H9 (cell line): ENCODE data around the gene XIRP2. TPM values are rescaled to one million over a fixed set of nuclear protein-coding genes. Genes with fewer than 3 reads are reported as not detected.

Experiments used
- DNase-seq: peaks from one replicate; pipeline ENCODE4 v3.0.0-alpha.2; 2017
- H2AFZ ChIP-seq: one replicate; pipeline ENCODE4 v1.6.1; 2013; ENCODE audit warnings: mild to moderate bottlenecking, low read length, control low read depth, moderate library complexity
- H2AK5ac ChIP-seq: 2 replicates; pipeline ENCODE4 v1.6.1; 2013; ENCODE audit warnings: low read length, control low read depth, mixed read lengths; ENCODE audit not compliant: insufficient read length
- H2BK120ac ChIP-seq: one replicate; pipeline ENCODE4 v1.6.1; 2013; ENCODE audit warnings: low read depth, mild to moderate bottlenecking, low read length, control low read depth, inconsistent platforms; ENCODE audit not compliant: poor library complexity, severe bottlenecking
- H2BK12ac ChIP-seq: 2 replicates; pipeline ENCODE4 v1.6.1; 2013; ENCODE audit warnings: low read length, control low read depth, mixed read lengths, low read depth; ENCODE audit not compliant: insufficient read length
- H2BK15ac ChIP-seq: 2 replicates; pipeline ENCODE4 v1.6.1; 2013; ENCODE audit warnings: low read depth, low read length, control low read depth
- H2BK20ac ChIP-seq: one replicate; pipeline ENCODE4 v1.6.1; 2013; ENCODE audit warnings: low read depth, mild to moderate bottlenecking, low read length, control low read depth, inconsistent platforms; ENCODE audit not compliant: poor library complexity, severe bottlenecking
- H2BK5ac ChIP-seq: 2 replicates; pipeline ENCODE4 v1.6.1; 2013; ENCODE audit warnings: low read length, control low read depth, mixed read lengths; ENCODE audit not compliant: insufficient read length
- H3K14ac ChIP-seq: 2 replicates; pipeline ENCODE4 v1.6.1; 2013; ENCODE audit warnings: low read length, control low read depth; ENCODE audit not compliant: insufficient read depth
- H3K18ac ChIP-seq: 2 replicates; pipeline ENCODE4 v1.6.1; 2013; ENCODE audit warnings: low read depth, mild to moderate bottlenecking, mixed read lengths, low read length, control low read depth; ENCODE audit not compliant: insufficient read length
- H3K23ac ChIP-seq: 2 replicates; pipeline ENCODE4 v1.6.1; 2013; ENCODE audit warnings: low read length, control low read depth, mixed read lengths, low read depth; ENCODE audit not compliant: insufficient read length
- H3K23me2 ChIP-seq: 2 replicates; pipeline ENCODE4 v1.6.1; 2013; ENCODE audit warnings: low read depth, mild to moderate bottlenecking, mixed read lengths, low read length, control low read depth; ENCODE audit not compliant: insufficient read length, poor library complexity, severe bottlenecking
- H3K27ac ChIP-seq: 2 replicates; pipeline ENCODE4 v1.5.1; 2013; ENCODE audit warnings: low read length, control low read depth, mixed read lengths, low read depth; ENCODE audit not compliant: insufficient read length
- H3K27me3 ChIP-seq: 2 replicates; pipeline ENCODE4 v1.6.1; 2013; ENCODE audit warnings: low read length, control low read depth, inconsistent platforms; ENCODE audit not compliant: insufficient read depth
- H3K4ac ChIP-seq: 2 replicates; pipeline ENCODE4 v1.6.1; 2013; ENCODE audit warnings: low read depth, mild to moderate bottlenecking, control low read depth, inconsistent platforms, low read length, moderate library complexity
- H3K4me1 ChIP-seq: 2 replicates; pipeline ENCODE4 v1.6.1; 2013; ENCODE audit warnings: low read length, control low read depth, inconsistent platforms; ENCODE audit not compliant: insufficient read depth
- H3K4me2 ChIP-seq: 2 replicates; pipeline ENCODE4 v1.6.1; 2013; ENCODE audit warnings: low read length, control low read depth, mixed read lengths; ENCODE audit not compliant: insufficient read length, insufficient read depth
- H3K56ac ChIP-seq: 2 replicates; pipeline ENCODE4 v1.6.1; 2013; ENCODE audit warnings: low read depth, mild to moderate bottlenecking, mixed read lengths, low read length, control low read depth; ENCODE audit not compliant: insufficient read length
- H3K79me1 ChIP-seq: 2 replicates; pipeline ENCODE4 v1.6.1; 2013; ENCODE audit warnings: low read depth, mild to moderate bottlenecking, moderate library complexity, low read length, control low read depth, inconsistent platforms; ENCODE audit not compliant: insufficient read depth, poor library complexity, severe bottlenecking
- H3K79me2 ChIP-seq: 2 replicates; pipeline ENCODE4 v1.6.1; 2013; ENCODE audit warnings: low read length, control low read depth, inconsistent platforms; ENCODE audit not compliant: insufficient read depth
- H3K9ac ChIP-seq: 2 replicates; pipeline ENCODE4 v1.6.1; 2013; ENCODE audit warnings: low read length, control low read depth, mixed read lengths; ENCODE audit not compliant: insufficient read length; ENCODE audit errors: extremely low read depth
- H3K9me3 ChIP-seq: one replicate; pipeline ENCODE4 v1.6.1; 2013; ENCODE audit warnings: low read depth, low read length, inconsistent platforms; ENCODE audit not compliant: control insufficient read depth
- H3T11ph ChIP-seq: one replicate; pipeline ENCODE4 v1.6.1; 2013; ENCODE audit warnings: mild to moderate bottlenecking, low read length, control low read depth, inconsistent platforms
- H4K20me1 ChIP-seq: one replicate; pipeline ENCODE4 v1.6.1; 2013; ENCODE audit not compliant: control insufficient read depth, insufficient read length, insufficient read depth
- H4K5ac ChIP-seq: 2 replicates; pipeline ENCODE4 v1.6.1; 2013; ENCODE audit warnings: low read depth, mild to moderate bottlenecking, mixed read lengths, low read length, control low read depth; ENCODE audit not compliant: insufficient read length
- H4K8ac ChIP-seq: replicated peaks from 2 replicates; pipeline ENCODE4 v1.6.1; 2013; ENCODE audit warnings: low read length, control low read depth, mixed read lengths, low read depth; ENCODE audit not compliant: insufficient read length
- H4K91ac ChIP-seq: 2 replicates; pipeline ENCODE4 v1.6.1; 2013; ENCODE audit warnings: low read depth, mild to moderate bottlenecking, moderate library complexity, mixed read lengths, low read length, control low read depth; ENCODE audit not compliant: insufficient read length
- H3K27ac Mint-ChIP-seq, 3 experiments: 2 replicates in 2 of 3; 3 replicates in 1 of 3; pipeline ENCODE4 v1.8.0; 2020 to 2021; ENCODE audit warnings: mixed read lengths in 3 of 3, mild to moderate bottlenecking in 1 of 3, moderate library complexity in 1 of 3
- H3K27me3 Mint-ChIP-seq: 2 replicates; pipeline ENCODE4 v1.8.0; 2021; ENCODE audit warnings: low read depth, mild to moderate bottlenecking, moderate library complexity, mixed read lengths
- H3K36me3 Mint-ChIP-seq, 3 experiments: 2 replicates in 2 of 3; 3 replicates in 1 of 3; pipeline ENCODE4 v1.8.0; 2020 to 2021; ENCODE audit warnings: low read depth in 3 of 3, mixed read lengths in 3 of 3; ENCODE audit not compliant: insufficient read depth in 1 of 3
- H3K4me1 Mint-ChIP-seq, 2 experiments: 2 replicates each; pipeline ENCODE4 v1.8.0; 2020; ENCODE audit warnings: mixed read lengths in 2 of 2
- H3K4me3 Mint-ChIP-seq, 2 experiments: 2 replicates in 1 of 2; 3 replicates in 1 of 2; pipeline ENCODE4 v1.8.0; 2020 to 2021; ENCODE audit warnings: mild to moderate bottlenecking in 2 of 2, mixed read lengths in 2 of 2, moderate library complexity in 1 of 2
- H3K9me3 Mint-ChIP-seq, 2 experiments: 2 replicates in 1 of 2; 3 replicates in 1 of 2; pipeline ENCODE4 v1.8.0; 2020; ENCODE audit warnings: mild to moderate bottlenecking in 2 of 2, mixed read lengths in 2 of 2, moderate library complexity in 1 of 2
- CTCF ChIP-seq: fragments of 200-600 bp; sonication (generic); conservative IDR thresholded peaks from 3 replicates; pipeline ENCODE4 v1.8.0; 2021; ENCODE audit warnings: antibody characterized with exemption, mild to moderate bottlenecking
- WGBS: extraction: QIAGEN DNeasy Blood & Tissue Kit; methylation state at CpG from one replicate; pipeline ENCODE4 v1.1.7; 2013; ENCODE audit warnings: missing lambda C conversion rate, low lambda C conversion rate, mixed read lengths; ENCODE audit not compliant: insufficient read length; ENCODE audit errors: extremely low coverage; 5-methylcytosine and 5-hydroxymethylcytosine counted together
- total RNA-seq: library from RNA; stranded (reverse); gene quantifications from 2 replicates; pipeline ENCODE4 v1.2.1, GENCODE V29; 2021

The XIRP2 gene
- total RNA-seq, 1 experiment from 2014 or later, result 0.07 TPM

GRCh38 chr2:167253025-167253424 is 364.7 kb downstream of the XIRP2 start:
- no peak overlapping the region for H2AFZ ChIP-seq
- H3K79me1 ChIP-seq, result no peaks in the 10 kb centered on the region
- no peak overlapping the region for H4K8ac ChIP-seq
- no peak overlapping the region for H4K91ac ChIP-seq
- H3K23ac ChIP-seq, result no peak overlapping the region
- H3K4me2 ChIP-seq, result no peak overlapping the region
- H3K4ac ChIP-seq, result no peak overlapping the region
- no peak overlapping the region for H3K9ac ChIP-seq
- peaks cover 2% of the 10 kb centered on the region for H3K23me2 ChIP-seq
- Mint-ChIP-seq H3K36me3 (no peaks in the 10 kb centered on the region), H3K27ac (no peak overlapping the region), H3K27me3 (peaks cover 3% of the 10 kb centered on the region; the same call in 1 of the 2 replicates), H3K9me3 (no peaks in the 10 kb centered on the region), H3K4me1 (peaks cover 18 to 19% of the 10 kb centered on the region in 2 experiments), H3K4me3 (no peak overlapping the region)
- H2BK5ac ChIP-seq, result no peak overlapping the region
- no peaks in the 10 kb centered on the region for H3K79me2 ChIP-seq
- no peak overlapping the region for H3K27ac ChIP-seq
- no peak overlapping the region for H3T11ph ChIP-seq
- H3K18ac ChIP-seq, result no peak overlapping the region
- whole genome bisulfite sequencing, result no CpG with 5 or more reads among the region's 2 CpGs
- no peaks in the 10 kb centered on the region for H3K4me1 ChIP-seq
- no peak overlapping the region for H3K14ac ChIP-seq
- no peak overlapping the region for H2BK120ac ChIP-seq
- TF ChIP-seq CTCF, result no peak
- H3K27me3 ChIP-seq, result no peaks in the 10 kb centered on the region
- H2BK20ac ChIP-seq, result no peak overlapping the region
- H3K56ac ChIP-seq, result no peak overlapping the region
- DNase-seq, result no peak
- no peak overlapping the region for H4K5ac ChIP-seq
- no peaks in the 10 kb centered on the region for H4K20me1 ChIP-seq
- H2BK12ac ChIP-seq, result no peak overlapping the region
- H2BK15ac ChIP-seq, result no peak overlapping the region
- no peaks in the 10 kb centered on the region for H3K9me3 ChIP-seq
- H2AK5ac ChIP-seq, result no peak overlapping the region
